ENCODE results near the gene DYSF.

Gene DYSF

GRCh38 chr2:71472019-71472418, 18.7 kb downstream of the DYSF start:
- H3K4me1 ChIP-seq (ENCODE audit: control insufficient read depth, insufficient read depth, low read length), result no peaks in the 10 kb centered on the region
- no CpG with 5 or more reads among the region's 2 CpGs for WGBS (ENCODE audit: insufficient coverage, insufficient read length)
- DNase-seq (ENCODE audit: low read depth, low spot score), result no peak

GRCh38 chr2:71473346-71474031, 20.1 kb downstream of the DYSF start:
- H3K4me1 ChIP-seq (ENCODE audit: control insufficient read depth, insufficient read depth, low read length), result no peaks in the 10 kb centered on the region; the same call in 1 of the 2 replicates
- no CpG with 5 or more reads among the region's 9 CpGs for WGBS (ENCODE audit: insufficient coverage, insufficient read length)
- no peak overlapping the region for H3K27ac ChIP-seq (ENCODE audit: low read length)
- H3K4me3 ChIP-seq (ENCODE audit: low read length), result no peak overlapping the region
- no peaks in the 10 kb centered on the region for H3K36me3 ChIP-seq (ENCODE audit: control insufficient read depth, insufficient read depth, low read length)
- no peak for DNase-seq (ENCODE audit: low read depth, low spot score)
- H3K9me3 ChIP-seq (ENCODE audit: control insufficient read depth, insufficient read depth, low read length), result no peaks in the 10 kb centered on the region
- no peaks in the 10 kb centered on the region; the same call in 1 of the 2 replicates for H3K27me3 ChIP-seq (ENCODE audit: control insufficient read depth, insufficient read depth, low read length)

More at GRCh38 chr2:71472019-71472418, 18.7 kb downstream of the DYSF start:
- Histone ChIP-seq H3K4me3 (ENCODE audit: low read length) (no peak overlapping the region), H3K9me3 (ENCODE audit: control insufficient read depth, insufficient read depth, low read length) (no peaks in the 10 kb centered on the region), H3K27me3 (ENCODE audit: control insufficient read depth, insufficient read depth, low read length) (peaks cover 11% of the 10 kb centered on the region), H3K27ac (ENCODE audit: low read length) (no peak overlapping the region), H3K36me3 (ENCODE audit: control insufficient read depth, insufficient read depth, low read length) (no peaks in the 10 kb centered on the region)

- DNase-seq (ENCODE audit: low read depth, low spot score), result no peak
- no peaks in the 10 kb centered on the region for H3K36me3 ChIP-seq (ENCODE audit: control insufficient read depth, insufficient read depth, low read length)
- no peaks in the 10 kb centered on the region for H3K9me3 ChIP-seq (ENCODE audit: control insufficient read depth, insufficient read depth, low read length)
- no peaks in the 10 kb centered on the region for H3K27me3 ChIP-seq (ENCODE audit: control insufficient read depth, insufficient read depth, low read length)
- H3K4me1 ChIP-seq (ENCODE audit: control insufficient read depth, insufficient read depth, low read length), result no peaks in the 10 kb centered on the region; the same call in 1 of the 2 replicates
- no CpG with 5 or more reads among the region's 5 CpGs for WGBS (ENCODE audit: insufficient coverage, insufficient read length)
- no peak overlapping the region for H3K4me3 ChIP-seq (ENCODE audit: low read length)
- H3K27ac ChIP-seq (ENCODE audit: low read length), result no peak overlapping the region
These were observed 20.9 kb downstream of the DYSF start for GRCh38 chr2:71474116-71474743.

GRCh38 chr2:71474744-71475397, 21.5 kb downstream of the DYSF start:
- DNase-seq (ENCODE audit: low read depth, low spot score), result no peak
- H3K27ac ChIP-seq (ENCODE audit: low read length), result no peak overlapping the region
- H3K9me3 ChIP-seq (ENCODE audit: control insufficient read depth, insufficient read depth, low read length), result no peaks in the 10 kb centered on the region
- no peak overlapping the region for H3K4me3 ChIP-seq (ENCODE audit: low read length)
- no peaks in the 10 kb centered on the region for H3K27me3 ChIP-seq (ENCODE audit: control insufficient read depth, insufficient read depth, low read length)
- no peaks in the 10 kb centered on the region; the same call in 1 of the 2 replicates for H3K4me1 ChIP-seq (ENCODE audit: control insufficient read depth, insufficient read depth, low read length)
- WGBS (ENCODE audit: insufficient coverage, insufficient read length), result no CpG with 5 or more reads among the region's 10 CpGs
- H3K36me3 ChIP-seq (ENCODE audit: control insufficient read depth, insufficient read depth, low read length), result no peaks in the 10 kb centered on the region

- Histone ChIP-seq H3K27ac (ENCODE audit: low read length) (no peak overlapping the region), H3K4me1 (ENCODE audit: control insufficient read depth, insufficient read depth, low read length) (no peaks in the 10 kb centered on the region; the same call in 1 of the 2 replicates), H3K4me3 (ENCODE audit: low read length) (no peak overlapping the region), H3K9me3 (ENCODE audit: control insufficient read depth, insufficient read depth, low read length) (no peaks in the 10 kb centered on the region), H3K36me3 (ENCODE audit: control insufficient read depth, insufficient read depth, low read length) (no peaks in the 10 kb centered on the region), H3K27me3 (ENCODE audit: control insufficient read depth, insufficient read depth, low read length) (no peaks in the 10 kb centered on the region)
- no peak for DNase-seq (ENCODE audit: low read depth, low spot score)
- WGBS (ENCODE audit: insufficient coverage, insufficient read length), result no CpG with 5 or more reads among the region's 1 CpG
These were observed 23.1 kb downstream of the DYSF start for GRCh38 chr2:71476495-71476894.

- no peak for DNase-seq (ENCODE audit: low read depth, low spot score)
- no CpG with 5 or more reads among the region's 6 CpGs for WGBS (ENCODE audit: insufficient coverage, insufficient read length)
- Histone ChIP-seq H3K4me1 (ENCODE audit: control insufficient read depth, insufficient read depth, low read length) (no peaks in the 10 kb centered on the region; the same call in 1 of the 2 replicates), H3K9me3 (ENCODE audit: control insufficient read depth, insufficient read depth, low read length) (no peaks in the 10 kb centered on the region), H3K27me3 (ENCODE audit: control insufficient read depth, insufficient read depth, low read length) (no peaks in the 10 kb centered on the region), H3K36me3 (ENCODE audit: control insufficient read depth, insufficient read depth, low read length) (no peaks in the 10 kb centered on the region), H3K4me3 (ENCODE audit: low read length) (no peak overlapping the region), H3K27ac (ENCODE audit: low read length) (no peak overlapping the region)
These were observed 23.9 kb downstream of the DYSF start for GRCh38 chr2:71477231-71477691.

- no peaks in the 10 kb centered on the region for H3K27me3 ChIP-seq (ENCODE audit: control insufficient read depth, insufficient read depth, low read length)
- no peaks in the 10 kb centered on the region for H3K9me3 ChIP-seq (ENCODE audit: control insufficient read depth, insufficient read depth, low read length)
- no peak overlapping the region for H3K27ac ChIP-seq (ENCODE audit: low read length)
- no peak for DNase-seq (ENCODE audit: low read depth, low spot score)
- H3K4me1 ChIP-seq (ENCODE audit: control insufficient read depth, insufficient read depth, low read length), result peaks cover 2% of the 10 kb centered on the region; the same call in 1 of the 2 replicates
- WGBS (ENCODE audit: insufficient coverage, insufficient read length), result no CpG with 5 or more reads among the region's 6 CpGs
- no peaks in the 10 kb centered on the region for H3K36me3 ChIP-seq (ENCODE audit: control insufficient read depth, insufficient read depth, low read length)
- H3K4me3 ChIP-seq (ENCODE audit: low read length), result no peak overlapping the region
These were observed 25.4 kb downstream of the DYSF start for GRCh38 chr2:71478806-71479205.

GRCh38 chr2:71479261-71479660, 25.9 kb downstream of the DYSF start:
- no peaks in the 10 kb centered on the region for H3K27me3 ChIP-seq (ENCODE audit: control insufficient read depth, insufficient read depth, low read length)
- H3K36me3 ChIP-seq (ENCODE audit: control insufficient read depth, insufficient read depth, low read length), result no peaks in the 10 kb centered on the region
- DNase-seq (ENCODE audit: low read depth, low spot score), result no peak
- no peak overlapping the region for H3K27ac ChIP-seq (ENCODE audit: low read length)
- H3K9me3 ChIP-seq (ENCODE audit: control insufficient read depth, insufficient read depth, low read length), result no peaks in the 10 kb centered on the region
- no CpG with 5 or more reads among the region's 5 CpGs for WGBS (ENCODE audit: insufficient coverage, insufficient read length)
- H3K4me3 ChIP-seq (ENCODE audit: low read length), result no peak overlapping the region
- H3K4me1 ChIP-seq (ENCODE audit: control insufficient read depth, insufficient read depth, low read length), result peaks cover 2% of the 10 kb centered on the region; the same call in 1 of the 2 replicates

GRCh38 chr2:71481111-71481510, 27.8 kb downstream of the DYSF start:
- peaks cover 2% of the 10 kb centered on the region; the same call in 1 of the 2 replicates for H3K4me1 ChIP-seq (ENCODE audit: control insufficient read depth, insufficient read depth, low read length)
- no peaks in the 10 kb centered on the region for H3K9me3 ChIP-seq (ENCODE audit: control insufficient read depth, insufficient read depth, low read length)
- H3K36me3 ChIP-seq (ENCODE audit: control insufficient read depth, insufficient read depth, low read length), result no peaks in the 10 kb centered on the region
- H3K27me3 ChIP-seq (ENCODE audit: control insufficient read depth, insufficient read depth, low read length), result no peaks in the 10 kb centered on the region
- DNase-seq (ENCODE audit: low read depth, low spot score), result no peak
- no peak overlapping the region for H3K27ac ChIP-seq (ENCODE audit: low read length)
- H3K4me3 ChIP-seq (ENCODE audit: low read length), result no peak overlapping the region
- WGBS (ENCODE audit: insufficient coverage, insufficient read length), result no CpG with 5 or more reads among the region's 4 CpGs

GRCh38 chr2:71482055-71482454, 28.7 kb downstream of the DYSF start:
- H3K4me3 ChIP-seq (ENCODE audit: low read length), result no peak overlapping the region
- H3K9me3 ChIP-seq (ENCODE audit: control insufficient read depth, insufficient read depth, low read length), result no peaks in the 10 kb centered on the region
- H3K27ac ChIP-seq (ENCODE audit: low read length), result no peak overlapping the region
- peaks cover 2% of the 10 kb centered on the region; the same call in 1 of the 2 replicates for H3K4me1 ChIP-seq (ENCODE audit: control insufficient read depth, insufficient read depth, low read length)
- no peaks in the 10 kb centered on the region for H3K27me3 ChIP-seq (ENCODE audit: control insufficient read depth, insufficient read depth, low read length)
- no peak for DNase-seq (ENCODE audit: low read depth, low spot score)
- no CpG with 5 or more reads among the region's 4 CpGs for WGBS (ENCODE audit: insufficient coverage, insufficient read length)
- no peaks in the 10 kb centered on the region for H3K36me3 ChIP-seq (ENCODE audit: control insufficient read depth, insufficient read depth, low read length)

Data from iPS DF 6.9 (cell line).